Breast epithelium (tissue), 3 donors: ENCODE results near the gene PXDN.

ENCODE experiments used
- POLR2A ChIP-seq: fragments of 450-650 bp; IDR thresholded peaks from one replicate; pipeline ENCODE4 v1.6.1; 2016; ENCODE audit warnings: antibody characterized with exemption, mild to moderate bottlenecking, moderate library complexity
- POLR2AphosphoS5 ChIP-seq, 3 donors: sonication (generic); formaldehyde crosslinking; IDR thresholded peaks; one replicate each; pipeline ENCODE4 v1.6.1; 2017; ENCODE audit warnings: antibody characterized with exemption in 3 of 3
- TF ChIP-seq, protein P1 (sequence below), 3 donors: fragments of 450-650 bp; IDR thresholded peaks; one replicate each; pipeline ENCODE4 v1.5.1; 2016 to 2017; ENCODE audit warnings: antibody characterized with exemption in 3 of 3, mild to moderate bottlenecking in 3 of 3, moderate library complexity in 3 of 3

- TF ChIP-seq, protein P1, sequence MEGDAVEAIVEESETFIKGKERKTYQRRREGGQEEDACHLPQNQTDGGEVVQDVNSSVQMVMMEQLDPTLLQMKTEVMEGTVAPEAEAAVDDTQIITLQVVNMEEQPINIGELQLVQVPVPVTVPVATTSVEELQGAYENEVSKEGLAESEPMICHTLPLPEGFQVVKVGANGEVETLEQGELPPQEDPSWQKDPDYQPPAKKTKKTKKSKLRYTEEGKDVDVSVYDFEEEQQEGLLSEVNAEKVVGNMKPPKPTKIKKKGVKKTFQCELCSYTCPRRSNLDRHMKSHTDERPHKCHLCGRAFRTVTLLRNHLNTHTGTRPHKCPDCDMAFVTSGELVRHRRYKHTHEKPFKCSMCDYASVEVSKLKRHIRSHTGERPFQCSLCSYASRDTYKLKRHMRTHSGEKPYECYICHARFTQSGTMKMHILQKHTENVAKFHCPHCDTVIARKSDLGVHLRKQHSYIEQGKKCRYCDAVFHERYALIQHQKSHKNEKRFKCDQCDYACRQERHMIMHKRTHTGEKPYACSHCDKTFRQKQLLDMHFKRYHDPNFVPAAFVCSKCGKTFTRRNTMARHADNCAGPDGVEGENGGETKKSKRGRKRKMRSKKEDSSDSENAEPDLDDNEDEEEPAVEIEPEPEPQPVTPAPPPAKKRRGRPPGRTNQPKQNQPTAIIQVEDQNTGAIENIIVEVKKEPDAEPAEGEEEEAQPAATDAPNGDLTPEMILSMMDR (IDR thresholded peaks at IDR 0.05) = no peak
- no peak for TF ChIP-seq POLR2A
- TF ChIP-seq POLR2AphosphoS5 (IDR thresholded peaks at IDR 0.05) = no peak
Measured at GRCh38 chr2:1682181-1682440, 62.2 kb downstream of the PXDN start.
